Effector memory CD4-positive, alpha-beta T cell (primary cell): ENCODE results near the gene KLHL17.

ENCODE experiments used
- DNase-seq, 3 donors: peaks; one replicate each; pipeline ENCODE4 v3.0.0-alpha.2; 2020
- H3K27ac ChIP-seq: 2 replicates; pipeline ENCODE4 v1.7.0; 2013; ENCODE audit warnings: mild to moderate bottlenecking, low read length, moderate library complexity; ENCODE audit not compliant: insufficient read depth, poor library complexity, severe bottlenecking
- H3K27me3 ChIP-seq: replicated peaks from 2 replicates; pipeline ENCODE4 v1.7.0; 2013; ENCODE audit warnings: mild to moderate bottlenecking, low read length; ENCODE audit not compliant: insufficient read depth, control insufficient read depth, poor library complexity, severe bottlenecking
- H3K36me3 ChIP-seq: 2 replicates; pipeline ENCODE4 v1.7.0; 2013; ENCODE audit warnings: mild to moderate bottlenecking, low read length, moderate library complexity; ENCODE audit not compliant: control insufficient read depth, insufficient read depth
- H3K4me1 ChIP-seq: 2 replicates; pipeline ENCODE4 v1.7.0; 2013; ENCODE audit warnings: low read length, mild to moderate bottlenecking; ENCODE audit not compliant: control insufficient read depth, insufficient read depth, poor library complexity, severe bottlenecking
- H3K4me3 ChIP-seq: 2 replicates; pipeline ENCODE4 v1.7.0; 2013; ENCODE audit warnings: low read length, low read depth, mild to moderate bottlenecking; ENCODE audit not compliant: insufficient read depth, poor library complexity, severe bottlenecking
- H3K9me3 ChIP-seq: 2 replicates; pipeline ENCODE4 v1.7.0; 2013; ENCODE audit warnings: mild to moderate bottlenecking, low read length, moderate library complexity; ENCODE audit not compliant: control insufficient read depth
- total RNA-seq, 3 donors: gene quantifications; one replicate each; lab custom pipeline; 2026; lab: John Stamatoyannopoulos, UW

Gene KLHL17
- 16.4 to 21.1 (median 19.4) reads per million in 3 donors for total RNA-seq

GRCh38 chr1:960363-961131, at the start of gene KLHL17:
Gene KLHL17 (plus strand): TSS chr1:960584. CDS start chr1:960694, 110 bp downstream.
- peak within 1 kb of the TSS; percentile 95 for H3K4me3 ChIP-seq
- H3K27ac ChIP-seq = peak within 1 kb of the TSS; percentile 20
- no peaks in the 10 kb centered on the region for H3K27me3 ChIP-seq
- H3K36me3 ChIP-seq = peaks cover 18% of the 10 kb centered on the region
- DNase-seq = peak; percentile 54 to 65 (median 64)
- peaks cover 33% of the 10 kb centered on the region for H3K4me1 ChIP-seq
- H3K9me3 ChIP-seq = no peaks in the 10 kb centered on the region

DNA sequence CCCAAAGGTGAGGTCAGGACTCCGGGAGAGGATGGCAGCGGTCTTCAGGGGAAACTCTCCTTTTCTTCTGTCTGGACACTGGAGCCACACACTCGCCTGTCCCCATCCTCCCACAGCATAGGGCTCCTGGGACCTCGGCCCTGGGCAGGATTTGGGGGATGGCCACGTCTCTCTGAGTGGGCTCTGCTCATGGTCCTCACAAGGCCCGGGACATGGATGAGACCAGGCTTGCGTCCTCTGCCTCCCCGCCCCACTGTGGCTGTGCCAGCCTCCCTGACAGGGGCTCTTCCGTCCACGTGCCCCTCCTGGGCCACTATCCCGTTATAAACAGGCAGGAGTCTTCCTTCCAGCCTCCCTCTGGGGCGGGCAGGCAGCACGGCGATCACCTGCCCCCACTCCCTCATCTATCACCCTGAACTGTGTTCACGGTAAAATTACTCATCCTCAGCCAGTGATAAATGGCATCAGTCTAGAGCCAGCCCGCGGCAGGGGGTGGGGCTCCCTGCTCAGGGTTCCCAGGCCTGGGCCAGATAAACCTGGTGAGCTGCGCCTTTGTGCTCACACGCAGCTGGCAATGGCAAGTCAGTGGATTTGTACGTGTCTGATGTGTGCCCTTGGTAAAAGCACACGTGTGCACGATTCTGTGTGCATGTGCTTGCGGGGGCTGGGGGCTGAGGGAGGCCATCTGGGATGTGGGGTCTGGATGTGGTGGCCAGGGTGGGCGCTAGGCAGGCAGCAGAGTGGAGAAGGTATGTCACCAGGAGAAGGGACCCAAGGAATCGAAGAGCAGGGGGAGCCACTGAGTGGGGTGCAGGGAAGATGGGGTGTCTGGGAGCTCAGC, 49.3 kb upstream of the KLHL17 start:
- no peaks in the 10 kb centered on the region for H3K36me3 ChIP-seq
- DNase-seq = no peak
- H3K4me3 ChIP-seq = no peak overlapping the region
- H3K27me3 ChIP-seq = peaks cover 7% of the 10 kb centered on the region
- H3K9me3 ChIP-seq = no peaks in the 10 kb centered on the region
- no peaks in the 10 kb centered on the region for H3K4me1 ChIP-seq
- no peak overlapping the region for H3K27ac ChIP-seq

- Histone ChIP-seq H3K9me3 (no peaks in the 10 kb centered on the region), H3K4me3 (no peak overlapping the region), H3K27ac (no peak overlapping the region), H3K36me3 (no peaks in the 10 kb centered on the region), H3K27me3 (peaks cover under 1% of the 10 kb centered on the region), H3K4me1 (no peaks in the 10 kb centered on the region)
- DNase-seq = no peak
Measured at GRCh38 chr1:911875-912739, 48.3 kb upstream of the KLHL17 start.

- Histone ChIP-seq H3K27me3 (no peaks in the 10 kb centered on the region), H3K27ac (no peak overlapping the region), H3K4me3 (no peak overlapping the region), H3K9me3 (no peaks in the 10 kb centered on the region), H3K4me1 (no peaks in the 10 kb centered on the region), H3K36me3 (no peaks in the 10 kb centered on the region)
- DNase-seq = no peak
Measured at GRCh38 chr1:912740-913301, 47.6 kb upstream of the KLHL17 start.

DNA sequence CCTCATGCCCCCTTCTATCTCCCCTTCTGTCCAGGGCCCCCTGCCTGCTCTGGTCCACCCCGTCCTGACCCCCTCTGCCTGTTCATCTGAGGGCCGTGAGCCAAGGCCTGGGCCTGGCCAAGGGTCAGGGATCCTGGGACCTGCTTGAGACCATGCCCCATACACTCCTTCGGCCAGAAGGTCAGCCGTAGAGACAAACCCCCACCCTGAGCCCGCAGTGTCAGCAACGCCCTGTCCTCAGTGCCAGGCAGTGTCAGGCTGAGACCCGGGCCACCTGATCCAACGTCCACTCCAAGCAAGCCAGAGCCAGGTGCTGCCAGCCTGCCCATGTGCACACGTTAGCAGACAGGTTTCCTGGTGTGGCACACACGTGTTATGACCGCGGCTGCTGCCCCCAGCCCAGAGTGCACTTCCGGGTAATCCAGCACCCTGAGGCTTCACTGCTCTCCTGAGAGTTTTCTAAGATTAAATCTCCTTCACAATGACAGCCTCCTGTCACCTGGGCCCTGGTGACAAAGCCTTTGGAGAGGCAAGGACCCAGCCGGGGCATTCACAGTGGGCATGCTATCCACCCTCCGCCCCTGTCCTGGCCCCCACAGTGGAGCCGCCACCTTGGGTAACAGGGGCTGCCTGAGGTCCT, 46.8 kb upstream of the KLHL17 start:
- Histone ChIP-seq H3K4me1 (no peaks in the 10 kb centered on the region), H3K36me3 (no peaks in the 10 kb centered on the region), H3K27ac (no peak overlapping the region), H3K27me3 (no peaks in the 10 kb centered on the region), H3K4me3 (no peak overlapping the region), H3K9me3 (no peaks in the 10 kb centered on the region)
- DNase-seq = no peak

GRCh38 chr1:914131-914890, 46.1 kb upstream of the KLHL17 start:
- no peak for DNase-seq
- no peaks in the 10 kb centered on the region for H3K4me1 ChIP-seq
- peaks cover under 1% of the 10 kb centered on the region for H3K27me3 ChIP-seq
- no peak overlapping the region for H3K4me3 ChIP-seq
- H3K9me3 ChIP-seq = no peaks in the 10 kb centered on the region
- H3K27ac ChIP-seq = no peak overlapping the region
- H3K36me3 ChIP-seq = no peaks in the 10 kb centered on the region

DNA sequence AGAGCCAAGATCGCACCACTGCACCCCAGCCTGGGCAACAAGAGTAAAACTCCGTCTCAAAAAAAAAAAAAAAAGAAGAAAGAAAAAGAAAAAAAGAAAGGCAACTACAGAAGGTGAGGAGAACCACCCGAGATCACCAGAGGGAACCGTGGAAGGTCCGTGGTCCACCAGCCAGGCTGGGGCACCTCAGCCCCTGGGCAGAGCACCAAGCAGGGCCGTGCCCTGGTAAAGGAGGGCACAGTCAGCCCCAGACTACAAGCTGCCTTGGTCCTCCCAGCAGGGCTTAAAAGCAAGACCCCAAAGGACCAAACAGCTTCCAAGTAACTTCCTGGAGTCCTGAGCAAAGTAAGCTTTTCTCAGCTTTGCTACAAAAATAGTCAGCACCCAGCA, 45.5 kb upstream of the KLHL17 start:
- Histone ChIP-seq H3K4me1 (no peaks in the 10 kb centered on the region), H3K4me3 (no peak overlapping the region), H3K36me3 (no peaks in the 10 kb centered on the region), H3K27me3 (peaks cover 5% of the 10 kb centered on the region), H3K27ac (no peak overlapping the region), H3K9me3 (no peaks in the 10 kb centered on the region)
- no peak for DNase-seq

DNA sequence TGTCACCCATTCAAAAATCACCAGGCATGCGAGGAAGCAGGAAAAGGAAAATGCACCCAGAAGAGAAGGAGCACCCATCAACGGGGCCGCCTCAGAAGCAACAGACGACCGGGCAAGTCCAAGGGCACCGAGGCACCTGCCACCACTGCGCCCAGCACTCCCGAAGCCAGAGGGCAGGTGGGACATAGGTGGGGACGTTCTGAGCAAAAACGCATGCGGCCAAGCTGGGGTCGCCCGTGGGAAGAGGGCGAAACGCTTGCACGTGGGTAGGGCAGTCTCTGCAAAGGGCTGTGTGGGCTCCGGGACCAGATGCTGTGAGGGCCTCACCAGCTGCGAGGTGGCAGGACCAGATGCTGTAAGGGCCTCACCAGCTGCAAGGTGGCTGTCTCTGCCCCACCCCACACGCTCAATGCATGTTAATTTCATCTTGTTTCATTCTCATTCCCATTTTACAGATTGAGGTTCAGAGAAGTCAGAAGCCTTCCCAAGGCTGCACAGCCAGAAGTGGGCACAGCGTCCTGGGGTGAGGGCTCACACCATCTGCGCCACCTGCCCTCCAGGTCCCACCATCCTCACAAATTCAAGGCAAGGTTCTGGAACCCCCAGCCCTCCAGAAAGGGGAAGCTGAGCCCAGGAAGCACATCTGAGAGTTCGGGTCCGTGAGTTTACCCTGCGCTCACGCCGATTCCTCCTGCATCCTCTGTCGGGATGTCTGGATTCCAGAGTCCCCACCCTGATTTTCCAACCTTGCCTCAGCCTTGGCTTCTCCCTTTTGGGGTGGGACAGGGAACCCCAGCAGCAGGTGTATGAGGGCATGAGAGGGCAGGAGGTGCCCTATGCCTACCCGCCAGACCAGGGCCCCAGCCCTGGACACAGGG, 44.9 kb upstream of the KLHL17 start:
- Histone ChIP-seq H3K36me3 (no peaks in the 10 kb centered on the region), H3K4me3 (no peak overlapping the region), H3K27me3 (peaks cover 5% of the 10 kb centered on the region), H3K27ac (no peak overlapping the region), H3K4me1 (peaks cover 4% of the 10 kb centered on the region), H3K9me3 (no peaks in the 10 kb centered on the region)
- DNase-seq = no peak
